WTC11 (cell line): Measurements from ENCODE around the gene RPL21.
"Not testable (repeated sequence)": the region's sequence is repeated elsewhere in the genome, so short reads cannot be mapped to it uniquely, and the experiment has no call there.

Experiments
- ESRRA ChIP-seq: sonication (generic); formaldehyde crosslinking; IDR thresholded peaks from 2 replicates; pipeline ENCODE4 v1.8.1; 2022; ENCODE audit warnings: mild to moderate bottlenecking, missing genetic modification reagents, borderline replicate concordance
- FOXJ3 ChIP-seq: sonication (generic); formaldehyde crosslinking; IDR thresholded peaks from 2 replicates; pipeline ENCODE4 v1.9.0; 2021; ENCODE audit warnings: missing genetic modification reagents, mild to moderate bottlenecking, borderline replicate concordance
- FOXK1 ChIP-seq: sonication (generic); formaldehyde crosslinking; IDR thresholded peaks from 2 replicates; pipeline ENCODE4 v1.8.0; 2022; ENCODE audit warnings: mild to moderate bottlenecking, moderate library complexity, missing genetic modification reagents
- IRF2 ChIP-seq: sonication (generic); formaldehyde crosslinking; IDR thresholded peaks from 2 replicates; pipeline ENCODE4 v1.8.0; 2022; ENCODE audit warnings: low read depth, missing genetic modification reagents, borderline replicate concordance
- JUN ChIP-seq: sonication (generic); formaldehyde crosslinking; IDR thresholded peaks from 2 replicates; pipeline ENCODE4 v1.8.0; 2023; ENCODE audit warnings: mild to moderate bottlenecking, missing genetic modification reagents
- NR3C1 ChIP-seq: sonication (generic); formaldehyde crosslinking; conservative IDR thresholded peaks from 2 replicates; pipeline ENCODE4 v1.8.1; 2023; ENCODE audit warnings: low read depth, mild to moderate bottlenecking, missing genetic modification reagents
- ZNF138 ChIP-seq: sonication (generic); formaldehyde crosslinking; conservative IDR thresholded peaks from 2 replicates; pipeline ENCODE4 v1.8.1; 2022; ENCODE audit warnings: mild to moderate bottlenecking, moderate library complexity, missing genetic modification reagents
- TF ChIP-seq, protein P1 (sequence below): fragments of 200-600 bp; IDR thresholded peaks from 2 replicates; pipeline ENCODE4 v1.8.0; 2022; ENCODE audit warnings: antibody characterized with exemption
- TF ChIP-seq, protein P2 (sequence below): sonication (generic); formaldehyde crosslinking; IDR thresholded peaks from 2 replicates; pipeline ENCODE4 v1.8.0; 2022; ENCODE audit warnings: mild to moderate bottlenecking, missing genetic modification reagents
- TF ChIP-seq, protein P3 (sequence below): sonication (generic); formaldehyde crosslinking; IDR thresholded peaks from 2 replicates; pipeline ENCODE4 v1.8.1; 2023; ENCODE audit warnings: mild to moderate bottlenecking, missing genetic modification reagents, moderate library complexity
- TF ChIP-seq, protein P4 (sequence below): sonication (generic); formaldehyde crosslinking; IDR thresholded peaks from 2 replicates; pipeline ENCODE4 v1.8.0; 2022; ENCODE audit warnings: mild to moderate bottlenecking, missing genetic modification reagents
- TF ChIP-seq, protein P5 (sequence below): sonication (generic); formaldehyde crosslinking; IDR thresholded peaks from 2 replicates; pipeline ENCODE4 v1.8.1; 2023; ENCODE audit warnings: mild to moderate bottlenecking, missing genetic modification reagents, moderate library complexity

DNA sequence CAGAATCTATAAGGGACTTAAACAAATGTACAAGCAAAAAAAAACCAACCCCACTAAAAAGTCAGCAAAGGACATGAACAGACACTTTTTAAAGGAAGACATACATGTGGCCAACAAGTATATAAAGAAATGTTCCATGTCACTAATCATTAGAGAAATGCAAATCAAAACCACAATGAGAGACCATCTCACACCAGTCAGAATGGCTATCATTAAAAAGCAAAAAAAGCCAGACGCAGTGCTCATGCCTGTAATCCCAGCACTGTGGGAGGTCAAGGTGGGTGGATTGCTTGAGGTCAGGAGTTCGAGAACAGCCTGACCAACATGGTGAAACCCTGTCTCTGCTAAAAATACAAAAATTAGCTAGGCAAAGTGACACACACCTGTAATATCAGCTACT lies 29.3 kb upstream of the RPL21 start:
- not testable (repeated sequence) for TF ChIP-seq IRF2 (CRISPR knock-in tag); FOXK1; JUN (CRISPR knock-in tag); NR3C1; ZNF138 (CRISPR knock-in tag); ESRRA (CRISPR knock-in tag); FOXJ3 (CRISPR knock-in tag)
- TF ChIP-seq, protein P1, sequence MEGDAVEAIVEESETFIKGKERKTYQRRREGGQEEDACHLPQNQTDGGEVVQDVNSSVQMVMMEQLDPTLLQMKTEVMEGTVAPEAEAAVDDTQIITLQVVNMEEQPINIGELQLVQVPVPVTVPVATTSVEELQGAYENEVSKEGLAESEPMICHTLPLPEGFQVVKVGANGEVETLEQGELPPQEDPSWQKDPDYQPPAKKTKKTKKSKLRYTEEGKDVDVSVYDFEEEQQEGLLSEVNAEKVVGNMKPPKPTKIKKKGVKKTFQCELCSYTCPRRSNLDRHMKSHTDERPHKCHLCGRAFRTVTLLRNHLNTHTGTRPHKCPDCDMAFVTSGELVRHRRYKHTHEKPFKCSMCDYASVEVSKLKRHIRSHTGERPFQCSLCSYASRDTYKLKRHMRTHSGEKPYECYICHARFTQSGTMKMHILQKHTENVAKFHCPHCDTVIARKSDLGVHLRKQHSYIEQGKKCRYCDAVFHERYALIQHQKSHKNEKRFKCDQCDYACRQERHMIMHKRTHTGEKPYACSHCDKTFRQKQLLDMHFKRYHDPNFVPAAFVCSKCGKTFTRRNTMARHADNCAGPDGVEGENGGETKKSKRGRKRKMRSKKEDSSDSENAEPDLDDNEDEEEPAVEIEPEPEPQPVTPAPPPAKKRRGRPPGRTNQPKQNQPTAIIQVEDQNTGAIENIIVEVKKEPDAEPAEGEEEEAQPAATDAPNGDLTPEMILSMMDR = not testable (repeated sequence)
- TF ChIP-seq, protein P2, sequence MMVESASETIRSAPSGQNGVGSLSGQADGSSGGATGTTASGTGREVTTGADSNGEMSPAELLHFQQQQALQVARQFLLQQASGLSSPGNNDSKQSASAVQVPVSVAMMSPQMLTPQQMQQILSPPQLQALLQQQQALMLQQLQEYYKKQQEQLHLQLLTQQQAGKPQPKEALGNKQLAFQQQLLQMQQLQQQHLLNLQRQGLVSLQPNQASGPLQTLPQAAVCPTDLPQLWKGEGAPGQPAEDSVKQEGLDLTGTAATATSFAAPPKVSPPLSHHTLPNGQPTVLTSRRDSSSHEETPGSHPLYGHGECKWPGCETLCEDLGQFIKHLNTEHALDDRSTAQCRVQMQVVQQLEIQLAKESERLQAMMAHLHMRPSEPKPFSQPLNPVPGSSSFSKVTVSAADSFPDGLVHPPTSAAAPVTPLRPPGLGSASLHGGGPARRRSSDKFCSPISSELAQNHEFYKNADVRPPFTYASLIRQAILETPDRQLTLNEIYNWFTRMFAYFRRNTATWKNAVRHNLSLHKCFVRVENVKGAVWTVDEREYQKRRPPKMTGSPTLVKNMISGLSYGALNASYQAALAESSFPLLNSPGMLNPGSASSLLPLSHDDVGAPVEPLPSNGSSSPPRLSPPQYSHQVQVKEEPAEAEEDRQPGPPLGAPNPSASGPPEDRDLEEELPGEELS (CRISPR knock-in tag) = not testable (repeated sequence)
- TF ChIP-seq, protein P3, sequence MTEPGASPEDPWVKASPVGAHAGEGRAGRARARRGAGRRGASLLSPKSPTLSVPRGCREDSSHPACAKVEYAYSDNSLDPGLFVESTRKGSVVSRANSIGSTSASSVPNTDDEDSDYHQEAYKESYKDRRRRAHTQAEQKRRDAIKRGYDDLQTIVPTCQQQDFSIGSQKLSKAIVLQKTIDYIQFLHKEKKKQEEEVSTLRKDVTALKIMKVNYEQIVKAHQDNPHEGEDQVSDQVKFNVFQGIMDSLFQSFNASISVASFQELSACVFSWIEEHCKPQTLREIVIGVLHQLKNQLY (CRISPR knock-in tag) = not testable (repeated sequence)
- TF ChIP-seq, protein P4, sequence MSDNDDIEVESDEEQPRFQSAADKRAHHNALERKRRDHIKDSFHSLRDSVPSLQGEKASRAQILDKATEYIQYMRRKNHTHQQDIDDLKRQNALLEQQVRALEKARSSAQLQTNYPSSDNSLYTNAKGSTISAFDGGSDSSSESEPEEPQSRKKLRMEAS (CRISPR knock-in tag) = not testable (repeated sequence)
- TF ChIP-seq, protein P5, sequence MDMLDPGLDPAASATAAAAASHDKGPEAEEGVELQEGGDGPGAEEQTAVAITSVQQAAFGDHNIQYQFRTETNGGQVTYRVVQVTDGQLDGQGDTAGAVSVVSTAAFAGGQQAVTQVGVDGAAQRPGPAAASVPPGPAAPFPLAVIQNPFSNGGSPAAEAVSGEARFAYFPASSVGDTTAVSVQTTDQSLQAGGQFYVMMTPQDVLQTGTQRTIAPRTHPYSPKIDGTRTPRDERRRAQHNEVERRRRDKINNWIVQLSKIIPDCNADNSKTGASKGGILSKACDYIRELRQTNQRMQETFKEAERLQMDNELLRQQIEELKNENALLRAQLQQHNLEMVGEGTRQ = not testable (repeated sequence)
